Adrenal gland (tissue), 12 donors: Measurements from ENCODE around the gene RBP2. TPM values are rescaled to one million over a fixed set of nuclear protein-coding genes. Genes with fewer than 3 reads are reported as not detected.

ENCODE experiments used
- DNase-seq, 7 donors: peaks; one replicate each; pipeline ENCODE4 v3.0.0-alpha.2; 2019 to 2020
- H3K27ac ChIP-seq, 5 donors: fragments of 200-600 bp; sonication (generic) in 4 of 5; 1 replicate in 3 of 5; 2 replicates in 2 of 5; pipeline versions ENCODE4 v1.5.1 to v1.8.0; 2016 to 2020; ENCODE audit warnings: mild to moderate bottlenecking in 1 of 5
- H3K27me3 ChIP-seq: fragments of 200-600 bp; 2 replicates; pipeline ENCODE4 v1.8.0; 2021
- H3K36me3 ChIP-seq, 2 donors: fragments of 200-600 bp; replicated peaks in 1 of 2; 1 replicate in 1 of 2; 2 replicates in 1 of 2; pipeline versions ENCODE4 v1.5.1 to v1.8.0; 2018 to 2022
- H3K4me1 ChIP-seq, 2 donors: fragments of 200-600 bp; replicated peaks in 1 of 2; 1 replicate in 1 of 2; 2 replicates in 1 of 2; pipeline versions ENCODE4 v1.5.1 to v1.8.0; 2018 to 2021
- H3K4me3 ChIP-seq, 4 donors: fragments of 200-600 bp; sonication (generic) in 3 of 4; one replicate each; pipeline ENCODE4 v1.5.1; 2016 to 2018
- H3K9me3 ChIP-seq, 3 donors: fragments of 200-600 bp; sonication (generic) in 1 of 3; replicated peaks in 1 of 3; 1 replicate in 2 of 3; 2 replicates in 1 of 3; pipeline versions ENCODE4 v1.5.1 to v1.8.0; 2016 to 2021
- POLR2A ChIP-seq, 2 donors: fragments of 450-650 bp; IDR thresholded peaks; one replicate each; pipeline ENCODE4 v1.6.1; 2017; ENCODE audit warnings: antibody characterized with exemption in 2 of 2, mild to moderate bottlenecking in 2 of 2, moderate library complexity in 1 of 2
- WGBS, 4 donors: extraction: QIAGEN DNeasy Blood & Tissue Kit in 2 of 4; methylation state at CpG; one replicate each; pipeline versions ENCODE4 v1.1.5 to v1.1.7; 2013 to 2017; 5-methylcytosine and 5-hydroxymethylcytosine counted together
- intact Hi-C, 2 donors: fragments of 100-400 bp; cut with DNase I; formaldehyde crosslinking; loops; one replicate each; pipeline versions ENCODE4 v1.14.1 to v1.15.0; 2022 to 2023
- polyA plus RNA-seq, 3 donors: library from polyadenylated mRNA; stranded (reverse); fragments of 200-250 nt in 2 of 3; fragments of 350-450 nt in 1 of 3; fragmentation: Illumina TruSeq in 1 of 3; extraction: RNeasy Lipid Tissue Mini Kit (QIAGEN cat#74804) in 1 of 3; gene quantifications; one replicate each; pipeline ENCODE4 v1.2.3, GENCODE V29; 2013 to 2014
- total RNA-seq, 9 donors: library from RNA; depleted of rRNA in 4 of 9; stranded (reverse); fragments of >200 nt in 4 of 9; fragments of 120-200 nt in 1 of 9; fragmentation: NEBNext Ultra II Directional in 1 of 9; extraction: Animal tissue kit (Norgen Biotek cat#: 25700) in 1 of 9; gene quantifications; one replicate each; pipeline versions ENCODE4 v1.1.0 to v1.2.4, GENCODE V29; 2013 to 2023
- TF ChIP-seq, protein P1 (sequence below), 6 experiments: fragments of 450-650 bp in 4 of 6; fragments of 200-600 bp in 2 of 6; sonication (generic) in 1 of 6; IDR thresholded peaks; 1 replicate in 5 of 6; 2 replicates in 1 of 6; pipeline versions ENCODE4 v1.5.1 to v1.8.0; 2016 to 2021; ENCODE audit warnings: antibody characterized with exemption in 6 of 6, mild to moderate bottlenecking in 2 of 6, moderate library complexity in 1 of 6
- donor health status: healthy with polysubstance abuse.
- donor health status: Bipolar disorder and iron deficiency.
- donor health status: DM: yes; HTN: yes; CAD: no.
- donor health status: DM: no; HTN: no; CAD: no.
- donor health status: DM: no; HTN: no; CAD: no.
- donor health status: DM: yes; HTN: yes; CAD: no.

Gene RBP2
- total and polyA plus RNA-seq, 12 donors = 0.71 to 2.2 (median 1.4) TPM; not detected in 8

DNA sequence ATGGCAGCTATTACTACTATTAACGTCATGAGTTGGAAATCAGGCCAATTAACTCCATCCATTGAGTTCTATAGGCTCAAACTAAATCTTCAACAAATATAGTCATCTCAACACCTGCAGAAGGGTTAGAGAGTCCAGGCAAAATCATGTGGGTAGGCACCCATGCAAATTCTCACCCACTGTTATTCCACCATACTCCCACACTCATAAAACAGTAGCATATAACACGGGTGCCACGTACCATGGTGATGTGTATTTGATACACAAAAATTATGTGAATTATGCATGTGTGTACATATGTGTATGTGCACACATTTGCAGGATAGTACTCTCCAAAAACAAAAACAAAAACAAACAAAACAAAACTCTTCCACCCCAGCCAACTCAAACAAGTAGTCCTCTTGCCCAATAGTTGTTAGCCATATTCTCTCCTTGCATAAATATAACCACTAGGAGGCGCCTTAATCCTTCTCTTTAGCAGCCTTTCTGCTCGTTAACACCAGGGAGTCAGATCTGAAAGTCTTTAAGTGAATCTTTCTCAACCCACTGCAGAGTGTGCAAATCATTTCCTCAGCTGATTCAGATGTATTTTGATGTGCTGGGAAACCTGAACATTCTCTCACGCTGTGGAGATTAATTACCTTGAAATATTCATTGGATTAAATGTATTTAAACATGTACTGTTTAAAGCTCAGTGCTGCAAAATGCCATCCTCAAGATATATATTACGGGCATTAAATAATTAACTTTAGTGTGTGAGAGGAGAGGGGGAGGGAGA, 48.8 kb downstream of the RBP2 start:
- WGBS, 4 donors = 49 to 59% (median 57%) methylated on average over 7 of the region's 7 CpGs
- peak in 4 of 7 donors; percentile 16 to 34 (median 26) for DNase-seq
- no peak for TF ChIP-seq POLR2A (IDR thresholded peaks at IDR 0.05)
- TF ChIP-seq, protein P1, sequence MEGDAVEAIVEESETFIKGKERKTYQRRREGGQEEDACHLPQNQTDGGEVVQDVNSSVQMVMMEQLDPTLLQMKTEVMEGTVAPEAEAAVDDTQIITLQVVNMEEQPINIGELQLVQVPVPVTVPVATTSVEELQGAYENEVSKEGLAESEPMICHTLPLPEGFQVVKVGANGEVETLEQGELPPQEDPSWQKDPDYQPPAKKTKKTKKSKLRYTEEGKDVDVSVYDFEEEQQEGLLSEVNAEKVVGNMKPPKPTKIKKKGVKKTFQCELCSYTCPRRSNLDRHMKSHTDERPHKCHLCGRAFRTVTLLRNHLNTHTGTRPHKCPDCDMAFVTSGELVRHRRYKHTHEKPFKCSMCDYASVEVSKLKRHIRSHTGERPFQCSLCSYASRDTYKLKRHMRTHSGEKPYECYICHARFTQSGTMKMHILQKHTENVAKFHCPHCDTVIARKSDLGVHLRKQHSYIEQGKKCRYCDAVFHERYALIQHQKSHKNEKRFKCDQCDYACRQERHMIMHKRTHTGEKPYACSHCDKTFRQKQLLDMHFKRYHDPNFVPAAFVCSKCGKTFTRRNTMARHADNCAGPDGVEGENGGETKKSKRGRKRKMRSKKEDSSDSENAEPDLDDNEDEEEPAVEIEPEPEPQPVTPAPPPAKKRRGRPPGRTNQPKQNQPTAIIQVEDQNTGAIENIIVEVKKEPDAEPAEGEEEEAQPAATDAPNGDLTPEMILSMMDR (IDR thresholded peaks at IDR 0.05) = peak; percentile 82 to 97 (median 90)

DNA sequence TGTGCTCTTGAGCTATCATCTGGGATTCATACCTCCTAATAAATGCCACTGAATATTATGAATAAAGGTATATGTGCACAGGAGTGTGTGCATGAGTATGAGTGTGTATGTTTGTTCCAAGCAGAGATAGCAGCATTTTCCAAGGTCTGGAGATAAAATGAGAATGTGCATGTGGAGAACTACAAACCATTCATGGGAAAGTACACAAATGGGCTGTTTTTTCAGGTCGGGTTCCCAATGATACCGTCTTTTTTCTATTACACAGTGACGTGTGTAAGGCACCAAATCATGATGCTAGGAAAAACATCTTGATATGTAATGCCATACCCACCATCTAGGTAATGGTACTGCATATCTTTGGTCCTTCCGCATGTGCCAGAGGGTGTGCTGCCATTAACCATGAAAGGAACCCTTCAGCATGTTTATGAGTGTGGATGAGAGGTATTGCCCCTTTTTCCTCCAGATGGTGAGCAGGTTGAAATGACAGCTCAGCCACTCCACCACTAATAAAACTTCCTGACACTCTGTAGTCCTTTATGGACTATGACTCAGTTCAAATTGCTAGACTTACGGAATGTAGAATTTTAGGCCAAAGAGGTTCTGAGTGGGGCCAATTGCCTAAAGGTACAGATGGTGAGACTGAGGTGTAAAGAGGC, 50.4 kb downstream of the RBP2 start:
- intact Hi-C loops = loop anchor here (5.0 kb wide), 1 partner anchor 136 kb away; no protein-coding TSS in a partner anchor

More for the DNA sequence above, 48.8 kb downstream of the RBP2 start:
- intact Hi-C loops = loop anchor here (5.0 kb wide), 1 partner anchor 135 kb away; no protein-coding TSS in a partner anchor
- H3K9me3 ChIP-seq = no peaks in the 10 kb centered on the region
- no peaks in the 10 kb centered on the region for H3K36me3 ChIP-seq
- no peaks in the 10 kb centered on the region for H3K4me1 ChIP-seq
- H3K4me3 ChIP-seq = no peak overlapping the region
- H3K27me3 ChIP-seq = no peaks in the 10 kb centered on the region
- no peak overlapping the region for H3K27ac ChIP-seq

GRCh38 chr3:139423232-139423631, 53.1 kb downstream of the RBP2 start:
- H3K27ac ChIP-seq = no peak overlapping the region
- no peaks in the 10 kb centered on the region for H3K4me1 ChIP-seq
- intact Hi-C loops = no loop called here
- no peak for DNase-seq
- no peak for TF ChIP-seq POLR2A (IDR thresholded peaks at IDR 0.05)
- TF ChIP-seq, protein P1 (IDR thresholded peaks at IDR 0.05) = no peak
- WGBS, 4 donors = 83 to 93% (median 89%) methylated on average over 2 of the region's 2 CpGs
- no peak overlapping the region for H3K4me3 ChIP-seq
- no peaks in the 10 kb centered on the region for H3K27me3 ChIP-seq
- no peaks in the 10 kb centered on the region for H3K36me3 ChIP-seq
- H3K9me3 ChIP-seq = no peaks in the 10 kb centered on the region

More for the DNA sequence above, 50.4 kb downstream of the RBP2 start:
- no peak overlapping the region for H3K27ac ChIP-seq
- no peaks in the 10 kb centered on the region for H3K27me3 ChIP-seq
- DNase-seq = no peak
- H3K4me1 ChIP-seq = no peaks in the 10 kb centered on the region
- H3K36me3 ChIP-seq = no peaks in the 10 kb centered on the region
- no peak overlapping the region for H3K4me3 ChIP-seq
- TF ChIP-seq, protein P1 (IDR thresholded peaks at IDR 0.05) = no peak
- no peak for TF ChIP-seq POLR2A (IDR thresholded peaks at IDR 0.05)
- no peaks in the 10 kb centered on the region for H3K9me3 ChIP-seq
- 76 to 89% (median 84%) methylated on average over 5 of the region's 5 CpGs for WGBS, 4 donors

DNA sequence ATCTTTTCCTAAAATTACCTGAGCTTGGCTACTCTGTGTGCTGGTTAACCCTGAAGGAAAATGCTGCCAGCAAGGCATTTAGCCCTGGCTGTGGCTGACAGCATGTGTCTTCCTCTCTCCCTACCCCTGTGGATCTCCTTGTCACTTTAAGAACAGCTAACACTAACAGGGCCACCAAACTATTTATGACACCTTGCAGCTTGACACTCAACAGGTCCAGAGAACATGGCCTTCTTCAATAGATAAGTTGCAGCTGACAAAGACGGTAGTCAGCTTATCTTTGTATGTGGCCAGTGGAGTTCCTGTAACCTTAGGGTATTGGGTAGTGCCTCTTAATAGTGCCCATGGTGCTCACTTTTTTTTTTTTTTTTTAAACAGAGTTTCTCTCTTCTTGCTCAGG, 54.9 kb downstream of the RBP2 start:
- DNase-seq = no peak
- Histone ChIP-seq H3K4me1 (no peaks in the 10 kb centered on the region), H3K36me3 (no peaks in the 10 kb centered on the region), H3K27me3 (no peaks in the 10 kb centered on the region), H3K9me3 (peaks cover 0 to 13% (median 0%) of the 10 kb centered on the region in 3 donors), H3K27ac (no peak overlapping the region), H3K4me3 (no peak overlapping the region)
- 84 to 100% (median 90%) methylated on average over 1 of the region's 1 CpG for WGBS, 4 donors
- no peak for TF ChIP-seq POLR2A (IDR thresholded peaks at IDR 0.05)
- TF ChIP-seq, protein P1 (IDR thresholded peaks at IDR 0.05) = no peak
- intact Hi-C loops = no loop called here
